ENCODE data around the gene HAUS3.

The HAUS3 gene

DNA sequence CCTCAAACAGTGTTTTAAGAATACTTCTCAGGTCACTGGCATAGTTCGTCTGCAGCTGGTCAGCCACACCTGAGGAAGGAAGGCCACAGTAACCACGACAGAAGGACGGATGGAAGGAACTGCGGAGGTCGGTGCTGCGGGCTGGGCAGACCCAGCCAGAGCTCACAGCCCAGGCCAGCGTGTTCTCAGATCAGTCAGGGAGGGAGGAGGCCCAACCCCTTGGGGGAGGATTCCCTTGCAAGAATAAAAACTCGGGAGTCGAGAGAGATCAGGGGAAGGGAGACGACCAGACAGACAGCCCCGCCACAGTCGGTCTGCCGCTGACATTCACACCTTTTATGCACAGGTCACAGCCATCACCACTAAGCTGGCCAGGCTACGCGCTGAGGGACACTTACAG, 31.3 kb upstream of the HAUS3 start:
- Histone ChIP-seq H4K8ac (ENCODE audit: low read depth, low read length) (peak overlapping the region; percentile 17), H3K27ac (replicated peaks; ENCODE audit: low read length) (no peak overlapping the region), H4K91ac (ENCODE audit: low read depth, low read length, poor library complexity) (no peak overlapping the region), H2AFZ (ENCODE audit: low read length) (no peak overlapping the region), H3K23ac (ENCODE audit: low read depth, low read length, poor library complexity) (peak overlapping the region; percentile 5), H3K4me1 (ENCODE audit: control insufficient read depth in 2 of 2, insufficient read depth in 1 of 2, low read depth in 1 of 2, low read length in 2 of 2) (peaks cover 0 to 4% of the 10 kb centered on the region in 2 donors), H3K4ac (ENCODE audit: low read length) (no peak overlapping the region), H2BK12ac (ENCODE audit: low read length) (peak overlapping the region; percentile 22), H2BK15ac (ENCODE audit: low read length) (peak overlapping the region; percentile 88), H3K9ac (ENCODE audit: low read depth, low read length, poor library complexity) (peak overlapping the region; percentile 44), H2BK5ac (ENCODE audit: low read length) (no peak overlapping the region), H3K14ac (ENCODE audit: low read length) (no peak overlapping the region), H3K4me2 (ENCODE audit: insufficient read depth, low read length, poor library complexity, severe bottlenecking) (no peak overlapping the region), H3K27me3 (ENCODE audit: control insufficient read depth in 3 of 3, insufficient read depth in 3 of 3, low read depth in 1 of 3, low read length in 3 of 3) (peaks cover 0 to 50% (median 0%) of the 10 kb centered on the region in 3 experiments), H3K18ac (ENCODE audit: low read length) (peak overlapping the region; percentile 80), H3K4me3 (ENCODE audit: low read length in 2 of 2) (no peak overlapping the region), H3K36me3 (replicated peaks in 1 of 2; ENCODE audit: control insufficient read depth in 2 of 2, insufficient read depth in 2 of 2, low read length in 2 of 2) (no peaks in the 10 kb centered on the region), H2AK5ac (ENCODE audit: low read depth, low read length) (peak overlapping the region; percentile 88), H2BK120ac (ENCODE audit: low read depth, low read length) (no peak overlapping the region), H3K79me1 (ENCODE audit: low read depth, low read length) (no peaks in the 10 kb centered on the region), H3K9me3 (replicated peaks in 1 of 2; ENCODE audit: control insufficient read depth in 2 of 2, insufficient read depth in 1 of 2, low read depth in 1 of 2, low read length in 2 of 2) (peaks cover 0 to 1% of the 10 kb centered on the region in 2 donors)
- WGBS, 2 donors (ENCODE audit: extremely low coverage in 2 of 2, insufficient read length in 2 of 2, insufficient replicate concordance in 1 of 2), result no CpG with 5 or more reads among the region's 15 CpGs
- no peak for DNase-seq (ENCODE audit: low spot score)

DNA sequence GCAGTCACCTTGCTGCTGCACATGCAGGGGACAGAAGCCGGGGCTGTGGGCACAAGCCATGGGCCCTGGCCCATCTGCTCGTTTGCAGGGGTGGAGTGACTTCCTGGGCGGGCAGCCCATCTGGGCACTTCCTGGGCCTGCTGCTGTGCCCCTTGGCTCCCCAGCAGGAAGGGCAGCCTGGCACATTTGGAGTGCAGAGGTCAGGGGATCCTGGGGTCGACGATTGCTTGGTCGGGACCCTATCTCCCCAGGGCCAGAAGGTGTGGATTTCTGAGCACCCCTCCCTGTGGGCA, 30.9 kb upstream of the HAUS3 start:
- no peak overlapping the region for H2BK5ac ChIP-seq (ENCODE audit: low read length)
- H3K14ac ChIP-seq (ENCODE audit: low read length), result no peak overlapping the region
- H4K8ac ChIP-seq (ENCODE audit: low read depth, low read length), result no peak overlapping the region
- H2BK12ac ChIP-seq (ENCODE audit: low read length), result no peak overlapping the region
- no peak overlapping the region for H3K18ac ChIP-seq (ENCODE audit: low read length)
- H3K4me2 ChIP-seq (ENCODE audit: insufficient read depth, low read length, poor library complexity, severe bottlenecking), result no peak overlapping the region
- peaks cover 0 to 1% of the 10 kb centered on the region in 2 donors for H3K9me3 ChIP-seq (replicated peaks in 1 of 2; ENCODE audit: control insufficient read depth in 2 of 2, insufficient read depth in 1 of 2, low read depth in 1 of 2, low read length in 2 of 2)
- no peak overlapping the region for H2AFZ ChIP-seq (ENCODE audit: low read length)
- H3K79me1 ChIP-seq (ENCODE audit: low read depth, low read length), result no peaks in the 10 kb centered on the region
- H2BK15ac ChIP-seq (ENCODE audit: low read length), result no peak overlapping the region
- H3K27me3 ChIP-seq (ENCODE audit: control insufficient read depth in 3 of 3, insufficient read depth in 3 of 3, low read depth in 1 of 3, low read length in 3 of 3), result peaks cover 0 to 52% (median 0%) of the 10 kb centered on the region in 3 experiments
- no peak overlapping the region for H3K27ac ChIP-seq (replicated peaks; ENCODE audit: low read length)
- H2AK5ac ChIP-seq (ENCODE audit: low read depth, low read length), result no peak overlapping the region
- H3K4me3 ChIP-seq (ENCODE audit: low read length in 2 of 2), result no peak overlapping the region
- H3K9ac ChIP-seq (ENCODE audit: low read depth, low read length, poor library complexity), result peak overlapping the region; percentile 18
- peaks cover 0 to 6% of the 10 kb centered on the region in 2 donors for H3K4me1 ChIP-seq (ENCODE audit: control insufficient read depth in 2 of 2, insufficient read depth in 1 of 2, low read depth in 1 of 2, low read length in 2 of 2)
- H3K4ac ChIP-seq (ENCODE audit: low read length), result no peak overlapping the region
- no peak for DNase-seq (ENCODE audit: low spot score)
- no CpG with 5 or more reads among the region's 6 CpGs for WGBS, 2 donors (ENCODE audit: extremely low coverage in 2 of 2, insufficient read length in 2 of 2, insufficient replicate concordance in 1 of 2)
- H4K91ac ChIP-seq (ENCODE audit: low read depth, low read length, poor library complexity), result no peak overlapping the region
- no peak overlapping the region for H2BK120ac ChIP-seq (ENCODE audit: low read depth, low read length)
- H3K36me3 ChIP-seq (replicated peaks in 1 of 2; ENCODE audit: control insufficient read depth in 2 of 2, insufficient read depth in 2 of 2, low read length in 2 of 2), result no peaks in the 10 kb centered on the region
- H3K23ac ChIP-seq (ENCODE audit: low read depth, low read length, poor library complexity), result no peak overlapping the region

DNA sequence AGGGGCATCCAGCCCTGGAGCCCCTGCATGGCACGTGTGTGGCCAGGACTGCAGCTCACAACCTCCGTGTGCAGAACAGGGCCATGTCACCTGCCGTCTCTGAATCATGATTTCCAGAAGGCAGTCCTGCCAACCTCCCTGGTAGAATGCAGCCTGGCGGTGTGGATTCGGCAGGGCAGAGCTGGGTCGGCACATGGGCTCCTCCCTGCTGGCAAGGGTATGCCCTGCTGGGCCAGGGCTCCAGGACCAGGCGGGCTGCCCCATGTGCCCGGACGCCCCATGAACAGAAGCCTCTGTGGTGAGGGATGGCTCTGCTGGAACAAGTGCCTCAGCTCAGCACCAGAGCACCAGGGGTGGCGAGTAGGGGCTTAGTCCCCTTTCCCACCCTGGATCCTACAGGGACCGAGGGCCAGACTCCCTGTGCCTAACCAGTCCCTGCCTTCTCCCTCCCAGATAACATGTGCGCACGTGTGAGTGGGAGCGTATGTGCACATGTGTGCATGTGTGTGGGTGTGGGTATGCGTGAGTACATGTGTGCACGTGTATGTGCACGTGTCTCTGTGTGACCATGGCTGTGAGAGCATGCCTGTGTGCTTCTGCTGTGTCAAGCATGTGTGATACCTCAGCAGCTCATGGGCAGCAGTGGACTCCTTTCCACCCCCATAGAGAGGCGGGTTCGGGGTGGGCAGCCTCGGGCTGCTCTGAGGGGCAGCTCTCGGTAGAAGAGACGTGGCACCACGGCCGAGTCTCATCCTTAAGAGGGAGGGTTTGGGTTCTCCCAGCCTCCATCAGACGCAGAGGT, 30.3 kb upstream of the HAUS3 start:
- Histone ChIP-seq H3K27me3 (ENCODE audit: control insufficient read depth in 3 of 3, insufficient read depth in 3 of 3, low read depth in 1 of 3, low read length in 3 of 3) (peaks cover 0 to 55% (median 0%) of the 10 kb centered on the region in 3 experiments), H3K36me3 (replicated peaks in 1 of 2; ENCODE audit: control insufficient read depth in 2 of 2, insufficient read depth in 2 of 2, low read length in 2 of 2) (no peaks in the 10 kb centered on the region), H3K4ac (ENCODE audit: low read length) (no peak overlapping the region), H4K91ac (ENCODE audit: low read depth, low read length, poor library complexity) (no peak overlapping the region), H3K18ac (ENCODE audit: low read length) (peak overlapping the region; percentile 64), H4K8ac (ENCODE audit: low read depth, low read length) (no peak overlapping the region), H2BK15ac (ENCODE audit: low read length) (no peak overlapping the region), H3K79me1 (ENCODE audit: low read depth, low read length) (no peaks in the 10 kb centered on the region), H2AFZ (ENCODE audit: low read length) (no peak overlapping the region), H3K9me3 (replicated peaks in 1 of 2; ENCODE audit: control insufficient read depth in 2 of 2, insufficient read depth in 1 of 2, low read depth in 1 of 2, low read length in 2 of 2) (peaks cover 0 to 1% of the 10 kb centered on the region in 2 donors), H2BK5ac (ENCODE audit: low read length) (no peak overlapping the region), H3K23ac (ENCODE audit: low read depth, low read length, poor library complexity) (no peak overlapping the region), H2BK12ac (ENCODE audit: low read length) (no peak overlapping the region), H3K4me2 (ENCODE audit: insufficient read depth, low read length, poor library complexity, severe bottlenecking) (no peak overlapping the region), H2BK120ac (ENCODE audit: low read depth, low read length) (no peak overlapping the region), H3K4me3 (ENCODE audit: low read length in 2 of 2) (no peak overlapping the region), H3K9ac (ENCODE audit: low read depth, low read length, poor library complexity) (no peak overlapping the region), H3K4me1 (ENCODE audit: control insufficient read depth in 2 of 2, insufficient read depth in 1 of 2, low read depth in 1 of 2, low read length in 2 of 2) (peaks cover 0 to 6% of the 10 kb centered on the region in 2 donors), H2AK5ac (ENCODE audit: low read depth, low read length) (peak overlapping the region; percentile 77), H3K14ac (ENCODE audit: low read length) (peak overlapping the region; percentile 82), H3K27ac (replicated peaks; ENCODE audit: low read length) (no peak overlapping the region)
- no CpG with 5 or more reads among the region's 25 CpGs for WGBS, 2 donors (ENCODE audit: extremely low coverage in 2 of 2, insufficient read length in 2 of 2, insufficient replicate concordance in 1 of 2)
- DNase-seq (ENCODE audit: low spot score), result no peak

DNA sequence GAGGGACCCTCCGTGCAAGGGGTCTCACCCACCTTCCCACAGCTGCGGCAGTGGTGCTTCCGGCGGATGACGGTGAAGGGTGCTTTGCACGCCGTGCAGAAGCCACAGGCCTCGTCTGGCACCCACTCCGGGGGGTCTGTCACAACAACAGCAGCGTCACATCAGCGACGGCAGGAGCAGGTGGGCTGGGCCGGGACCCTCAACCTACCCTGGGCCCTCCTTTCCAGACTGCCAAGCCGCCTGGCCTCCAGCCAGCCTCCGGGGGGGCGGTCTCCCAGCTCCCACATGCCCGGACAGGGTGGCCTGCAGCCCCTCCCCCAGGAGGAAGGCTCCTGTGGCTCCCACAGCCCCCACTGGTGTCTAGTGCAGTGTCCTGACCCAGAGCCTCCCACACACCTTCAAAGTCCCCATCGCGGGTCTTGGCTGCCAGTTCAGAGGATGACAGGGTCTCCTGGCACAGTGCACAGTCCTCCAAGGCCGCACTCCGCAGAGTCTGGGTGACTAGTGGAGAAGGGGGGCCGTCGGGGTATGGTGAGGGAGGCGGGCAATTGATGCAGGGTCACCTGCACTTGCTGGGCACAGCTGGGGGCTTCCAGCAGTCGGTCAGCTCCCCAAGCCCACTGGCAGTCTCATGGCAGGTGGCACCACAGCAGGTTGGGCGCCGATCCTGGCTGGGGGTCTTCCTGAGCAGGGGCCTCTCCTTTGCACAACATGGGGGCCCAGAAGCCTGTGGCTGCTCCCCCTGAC, 29.5 kb upstream of the HAUS3 start:
- H2BK12ac ChIP-seq (ENCODE audit: low read length), result no peak overlapping the region
- no peak overlapping the region for H3K4me2 ChIP-seq (ENCODE audit: insufficient read depth, low read length, poor library complexity, severe bottlenecking)
- H2BK15ac ChIP-seq (ENCODE audit: low read length), result no peak overlapping the region
- no peaks in the 10 kb centered on the region for H3K36me3 ChIP-seq (replicated peaks in 1 of 2; ENCODE audit: control insufficient read depth in 2 of 2, insufficient read depth in 2 of 2, low read length in 2 of 2)
- H2BK120ac ChIP-seq (ENCODE audit: low read depth, low read length), result peak overlapping the region; percentile 30
- peak overlapping the region; percentile 40 for H3K9ac ChIP-seq (ENCODE audit: low read depth, low read length, poor library complexity)
- H3K4me1 ChIP-seq (ENCODE audit: control insufficient read depth in 2 of 2, insufficient read depth in 1 of 2, low read depth in 1 of 2, low read length in 2 of 2), result peaks cover 0 to 6% of the 10 kb centered on the region in 2 donors
- no peak overlapping the region for H2BK5ac ChIP-seq (ENCODE audit: low read length)
- H3K9me3 ChIP-seq (replicated peaks in 1 of 2; ENCODE audit: control insufficient read depth in 2 of 2, insufficient read depth in 1 of 2, low read depth in 1 of 2, low read length in 2 of 2), result peaks cover 0 to 1% of the 10 kb centered on the region in 2 donors
- peak overlapping the region; percentile 82 for H3K14ac ChIP-seq (ENCODE audit: low read length)
- H2AK5ac ChIP-seq (ENCODE audit: low read depth, low read length), result peak overlapping the region; percentile 77
- H3K18ac ChIP-seq (ENCODE audit: low read length), result peak overlapping the region; percentile 64
- no peak overlapping the region for H4K91ac ChIP-seq (ENCODE audit: low read depth, low read length, poor library complexity)
- peaks cover 0 to 55% (median 0%) of the 10 kb centered on the region in 3 experiments for H3K27me3 ChIP-seq (ENCODE audit: control insufficient read depth in 3 of 3, insufficient read depth in 3 of 3, low read depth in 1 of 3, low read length in 3 of 3)
- no peak overlapping the region for H4K8ac ChIP-seq (ENCODE audit: low read depth, low read length)
- no peak overlapping the region for H2AFZ ChIP-seq (ENCODE audit: low read length)
- no peak overlapping the region for H3K4me3 ChIP-seq (ENCODE audit: low read length in 2 of 2)
- H3K23ac ChIP-seq (ENCODE audit: low read depth, low read length, poor library complexity), result peak overlapping the region; percentile 40
- WGBS, 2 donors (ENCODE audit: extremely low coverage in 2 of 2, insufficient read length in 2 of 2, insufficient replicate concordance in 1 of 2), result no CpG with 5 or more reads among the region's 27 CpGs
- no peak for DNase-seq (ENCODE audit: low spot score)
- H3K4ac ChIP-seq (ENCODE audit: low read length), result no peak overlapping the region
- no peak overlapping the region for H3K27ac ChIP-seq (replicated peaks; ENCODE audit: low read length)
- H3K79me1 ChIP-seq (ENCODE audit: low read depth, low read length), result no peaks in the 10 kb centered on the region

Data from neuronal stem cell (in vitro differentiated cells).